Measurements from ENCODE around the gene SELENOK. TPM values are rescaled to one million over a fixed set of nuclear protein-coding genes. Genes with fewer than 3 reads are reported as not detected.

The SELENOK gene
- total and polyA plus RNA-seq, 2 of the 4 experiments (the other 2 are of a cell fraction) = 35.5 to 37.1 TPM

GRCh38 chr3:53887446-53887845, 4.2 kb downstream of the SELENOK start:
- no peak overlapping the region for H4K5ac ChIP-seq (ENCODE audit: low read depth, low read length)
- no peak overlapping the region for H3K14ac ChIP-seq (replicated peaks; ENCODE audit: low read depth, low read length)
- DNase-seq (no peak), ATAC-seq (ENCODE audit: low read depth) (no peak)
- H2AK9ac ChIP-seq (replicated peaks; ENCODE audit: low read depth, low read length, poor library complexity) = no peak overlapping the region
- H4K20me1 ChIP-seq (ENCODE audit: insufficient read depth, low read length) = no peaks in the 10 kb centered on the region
- peaks cover 6 to 33% of the 10 kb centered on the region in 2 experiments; a peak in 3 of 4 replicates for H3K79me1 ChIP-seq (ENCODE audit: low read depth in 1 of 2, low read length in 2 of 2)
- H4K91ac ChIP-seq (ENCODE audit: insufficient read depth, low read depth, low read length) = no peak overlapping the region
- CTCF ChIA-PET = no interaction called here
- no peaks in the 10 kb centered on the region for H3K9me1 ChIP-seq (ENCODE audit: insufficient read depth, low read length)
- H2BK120ac ChIP-seq (ENCODE audit: low read depth, low read length) = no peak overlapping the region
- H3K4me3 ChIP-seq (ENCODE audit: insufficient read depth, low read depth, low read length) = no peak overlapping the region
- no peak overlapping the region for H3K4ac ChIP-seq (ENCODE audit: low read depth, low read length)
- no peak overlapping the region for H3K56ac ChIP-seq (ENCODE audit: extremely low read depth, insufficient read depth, low read length)
- H2BK5ac ChIP-seq (ENCODE audit: low read depth, low read length, poor library complexity, severe bottlenecking) = no peak overlapping the region
- H3K27me3 ChIP-seq (ENCODE audit: control insufficient read depth, insufficient read depth, low read length) = no peaks in the 10 kb centered on the region
- dilution Hi-C loops (cut with HindIII; ENCODE audit: low sequenced_read_pairs, unreplicated experiment) (no loop called here), intact Hi-C loops (cut with micrococcal nuclease) (loop anchor here (10.0 kb wide), 1 partner anchor 543 kb away; the partner anchor contains the start of gene DCP1A), in situ Hi-C loops (cut with MboI; ENCODE audit: low sequenced_read_pairs) (loop anchor here (25.0 kb wide), 1 partner anchor 600 kb away; no protein-coding TSS in a partner anchor)
- H3K27ac ChIP-seq (ENCODE audit: insufficient read depth, low read length) = no peak overlapping the region
- H3K18ac ChIP-seq (ENCODE audit: low read depth, low read length) = no peak overlapping the region
- BruUV-seq (replicated peaks) = no TSS peak
- H3K4me1 ChIP-seq (ENCODE audit: control insufficient read depth, insufficient read depth, low read length) = peaks cover 2% of the 10 kb centered on the region; the same call in 1 of the 2 replicates
- no peak overlapping the region for H2AFZ ChIP-seq (replicated peaks; ENCODE audit: low read length, poor library complexity)
- H3K9ac ChIP-seq (ENCODE audit: low read depth, low read length) = no peak overlapping the region
- H2BK15ac ChIP-seq (ENCODE audit: low read depth, low read length) = no peak overlapping the region
- TF ChIP-seq RCOR1 (IDR thresholded peaks at IDR 0.05; ENCODE audit: insufficient replicate concordance, low read length) (no peak), MAZ (IDR thresholded peaks at IDR 0.05; ENCODE audit: borderline replicate concordance, low read depth, low read length) (no peak), RFX5 (IDR thresholded peaks at IDR 0.05; ENCODE audit: low read depth, low read length) (no peak), CHD1 (IDR thresholded peaks at IDR 0.05; ENCODE audit: low read depth, low read length) (no peak), MAFK (IDR thresholded peaks at IDR 0.05; ENCODE audit: low read depth, low read length) (no peak), CEBPB (IDR thresholded peaks at IDR 0.05; ENCODE audit: low read depth, low read length) (no peak), MXI1 (IDR thresholded peaks at IDR 0.05; ENCODE audit: borderline replicate concordance, low read depth, low read length) (no peak), POLR2A (IDR thresholded peaks at IDR 0.05; ENCODE audit: low read depth, low read length) (no peak), NFE2L2 (IDR thresholded peaks at IDR 0.05; ENCODE audit: low read depth, low read length) (no peak), BHLHE40 (IDR thresholded peaks at IDR 0.05; ENCODE audit: low read depth, low read length) (no peak), ELK1 (IDR thresholded peaks at IDR 0.05; ENCODE audit: borderline replicate concordance, low read depth, low read length) (no peak), RAD21 (IDR thresholded peaks at IDR 0.05; ENCODE audit: low read length) (no peak)
- TF ChIP-seq, protein P1, sequence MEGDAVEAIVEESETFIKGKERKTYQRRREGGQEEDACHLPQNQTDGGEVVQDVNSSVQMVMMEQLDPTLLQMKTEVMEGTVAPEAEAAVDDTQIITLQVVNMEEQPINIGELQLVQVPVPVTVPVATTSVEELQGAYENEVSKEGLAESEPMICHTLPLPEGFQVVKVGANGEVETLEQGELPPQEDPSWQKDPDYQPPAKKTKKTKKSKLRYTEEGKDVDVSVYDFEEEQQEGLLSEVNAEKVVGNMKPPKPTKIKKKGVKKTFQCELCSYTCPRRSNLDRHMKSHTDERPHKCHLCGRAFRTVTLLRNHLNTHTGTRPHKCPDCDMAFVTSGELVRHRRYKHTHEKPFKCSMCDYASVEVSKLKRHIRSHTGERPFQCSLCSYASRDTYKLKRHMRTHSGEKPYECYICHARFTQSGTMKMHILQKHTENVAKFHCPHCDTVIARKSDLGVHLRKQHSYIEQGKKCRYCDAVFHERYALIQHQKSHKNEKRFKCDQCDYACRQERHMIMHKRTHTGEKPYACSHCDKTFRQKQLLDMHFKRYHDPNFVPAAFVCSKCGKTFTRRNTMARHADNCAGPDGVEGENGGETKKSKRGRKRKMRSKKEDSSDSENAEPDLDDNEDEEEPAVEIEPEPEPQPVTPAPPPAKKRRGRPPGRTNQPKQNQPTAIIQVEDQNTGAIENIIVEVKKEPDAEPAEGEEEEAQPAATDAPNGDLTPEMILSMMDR (conservative IDR thresholded peaks at IDR 0.05; ENCODE audit: low read depth, low read length) = no peak
- no peak overlapping the region for H2BK20ac ChIP-seq (ENCODE audit: low read depth, low read length)
- H3K9me3 ChIP-seq (ENCODE audit: control insufficient read depth, insufficient read depth, low read length) = no peaks in the 10 kb centered on the region
- peaks cover 8% of the 10 kb centered on the region for H3K36me3 ChIP-seq (ENCODE audit: control insufficient read depth, insufficient read depth, low read length)
- no peak overlapping the region for H3K4me2 ChIP-seq (ENCODE audit: low read depth, low read length)
- H2AK5ac ChIP-seq (ENCODE audit: low read depth, low read length) = no peak overlapping the region
- no peak overlapping the region for H3K23ac ChIP-seq (ENCODE audit: low read depth, low read length)
- H4K8ac ChIP-seq (ENCODE audit: low read depth in 2 of 2, low read length in 2 of 2) = no peak overlapping the region
- POLR2A ChIA-PET (ENCODE audit: unreplicated experiment) = no interaction called here

All from IMR-90 (cell line).